Thoracic aorta (tissue), 2 donors: ENCODE results near the gene AOAH. TPM values are rescaled to one million over a fixed set of nuclear protein-coding genes. Genes with fewer than 3 reads are reported as not detected.

Experiments used
- ATAC-seq: fragments of 150-250 bp; one replicate; pipeline ENCODE4 v1.8.0; 2017; ENCODE audit warnings: low read depth; ENCODE audit not compliant: insufficient number of reproducible peaks, low FRiP score
- DNase-seq: peaks from one replicate; pipeline ENCODE4 v3.0.0-alpha.2; 2020; ENCODE audit warnings: low spot score
- H3K27ac ChIP-seq, 2 donors: fragments of 200-600 bp; sonication (generic); 1 replicate in 1 of 2; 2 replicates in 1 of 2; pipeline ENCODE4 v1.5.1; 2016; ENCODE audit warnings: mild to moderate bottlenecking in 2 of 2, moderate library complexity in 2 of 2
- H3K27me3 ChIP-seq: fragments of 200-600 bp; sonication (generic); replicated peaks from 2 replicates; pipeline ENCODE4 v1.6.0; 2016; ENCODE audit warnings: mild to moderate bottlenecking; ENCODE audit not compliant: insufficient read depth
- H3K36me3 ChIP-seq: fragments of 200-600 bp; sonication (generic); one replicate; pipeline ENCODE4 v1.5.1; 2016
- H3K4me1 ChIP-seq, 2 donors: fragments of 200-600 bp; sonication (generic); 1 replicate in 1 of 2; 2 replicates in 1 of 2; pipeline versions ENCODE4 v1.5.1 to v1.6.0; 2016; ENCODE audit warnings: low read depth in 2 of 2, mild to moderate bottlenecking in 1 of 2; ENCODE audit not compliant: control insufficient read depth in 1 of 2
- H3K4me3 ChIP-seq: fragments of 200-600 bp; sonication (generic); 2 replicates; pipeline ENCODE4 v1.5.1; 2016; ENCODE audit warnings: mild to moderate bottlenecking
- H3K9me3 ChIP-seq: fragments of 200-600 bp; sonication (generic); 2 replicates; pipeline ENCODE4 v1.5.1; 2016
- total RNA-seq, 2 donors: library from RNA; depleted of rRNA; stranded (reverse); fragments of >200 nt; gene quantifications; one replicate each; pipeline versions ENCODE4 v1.1.0 to v1.2.3, GENCODE V29; 2016
- TF ChIP-seq, protein P1 (sequence below): fragments of 200-600 bp; sonication (generic); IDR thresholded peaks from one replicate; pipeline ENCODE4 v1.5.1; 2019; ENCODE audit warnings: antibody characterized with exemption

Gene AOAH
- total RNA-seq, 2 donors from 2014 or later: 20.2 to 22.6 TPM

DNA sequence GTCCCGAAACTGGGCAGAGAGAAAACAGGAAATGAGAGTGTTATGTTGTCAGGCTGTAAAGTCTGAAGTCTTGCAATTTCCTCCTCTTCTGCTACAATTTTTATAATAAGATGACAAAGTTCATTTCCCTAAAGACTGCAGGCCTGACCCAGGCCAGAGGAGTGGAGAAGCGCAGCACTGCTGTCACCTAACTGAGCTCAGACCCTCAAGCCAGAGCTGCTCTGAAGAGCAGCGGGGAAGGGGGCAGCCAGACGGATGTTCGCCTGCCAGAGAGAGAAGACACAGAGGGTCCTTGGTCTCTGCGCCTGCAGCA lies 12.6 kb upstream of the AOAH start:
- peaks cover 0 to 8% of the 10 kb centered on the region in 2 donors for H3K4me1 ChIP-seq
- no peak overlapping the region for H3K4me3 ChIP-seq
- TF ChIP-seq, protein P1, sequence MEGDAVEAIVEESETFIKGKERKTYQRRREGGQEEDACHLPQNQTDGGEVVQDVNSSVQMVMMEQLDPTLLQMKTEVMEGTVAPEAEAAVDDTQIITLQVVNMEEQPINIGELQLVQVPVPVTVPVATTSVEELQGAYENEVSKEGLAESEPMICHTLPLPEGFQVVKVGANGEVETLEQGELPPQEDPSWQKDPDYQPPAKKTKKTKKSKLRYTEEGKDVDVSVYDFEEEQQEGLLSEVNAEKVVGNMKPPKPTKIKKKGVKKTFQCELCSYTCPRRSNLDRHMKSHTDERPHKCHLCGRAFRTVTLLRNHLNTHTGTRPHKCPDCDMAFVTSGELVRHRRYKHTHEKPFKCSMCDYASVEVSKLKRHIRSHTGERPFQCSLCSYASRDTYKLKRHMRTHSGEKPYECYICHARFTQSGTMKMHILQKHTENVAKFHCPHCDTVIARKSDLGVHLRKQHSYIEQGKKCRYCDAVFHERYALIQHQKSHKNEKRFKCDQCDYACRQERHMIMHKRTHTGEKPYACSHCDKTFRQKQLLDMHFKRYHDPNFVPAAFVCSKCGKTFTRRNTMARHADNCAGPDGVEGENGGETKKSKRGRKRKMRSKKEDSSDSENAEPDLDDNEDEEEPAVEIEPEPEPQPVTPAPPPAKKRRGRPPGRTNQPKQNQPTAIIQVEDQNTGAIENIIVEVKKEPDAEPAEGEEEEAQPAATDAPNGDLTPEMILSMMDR: no peak
- ATAC-seq (no peak), DNase-seq (no peak)
- H3K27ac ChIP-seq: peak overlapping the region in 1 of 2 donors; percentile 19
- H3K9me3 ChIP-seq: no peaks in the 10 kb centered on the region
- no peaks in the 10 kb centered on the region for H3K36me3 ChIP-seq
- H3K27me3 ChIP-seq: no peaks in the 10 kb centered on the region

DNA sequence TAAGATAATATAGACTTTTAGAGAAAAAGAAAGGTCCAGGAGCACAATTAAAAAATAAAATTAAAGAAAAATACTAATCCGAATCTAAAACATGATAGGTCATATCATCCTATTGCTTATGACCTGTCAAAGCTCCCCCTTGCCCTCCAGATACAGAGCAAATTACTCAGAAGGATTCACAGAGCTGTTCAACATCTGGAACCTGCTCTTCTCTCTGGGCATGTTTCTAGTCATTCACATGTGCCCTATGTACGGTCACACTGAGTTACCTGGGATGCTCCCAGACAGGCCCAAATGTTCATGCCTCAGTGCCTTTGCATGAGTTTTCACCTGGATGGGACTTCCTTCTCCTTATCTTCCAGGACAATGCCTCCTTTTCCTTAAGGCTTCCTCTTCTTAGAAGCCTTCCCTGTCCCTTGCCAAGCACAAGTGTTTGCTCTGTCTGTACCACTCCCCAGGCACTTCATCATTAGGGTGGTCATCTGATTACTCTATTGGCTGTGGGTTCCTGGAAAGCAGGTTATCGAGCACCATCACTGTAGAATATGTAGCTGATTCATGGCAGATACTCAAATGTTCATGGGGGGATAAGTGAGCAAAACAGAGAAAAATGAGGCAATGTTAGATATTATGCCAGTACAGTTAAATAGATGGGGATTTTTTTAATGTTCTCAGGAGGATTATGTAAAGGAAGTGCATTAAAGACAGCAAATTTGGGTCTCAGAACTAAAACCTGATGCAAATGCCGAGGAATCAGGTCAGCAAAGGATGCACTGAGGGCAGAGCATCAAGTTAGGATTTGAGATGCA lies 12.0 kb upstream of the AOAH start:
- Histone ChIP-seq H3K4me3 (no peak overlapping the region), H3K27ac (no peak overlapping the region), H3K27me3 (no peaks in the 10 kb centered on the region), H3K9me3 (no peaks in the 10 kb centered on the region), H3K4me1 (peaks cover 0 to 8% of the 10 kb centered on the region in 2 donors), H3K36me3 (no peaks in the 10 kb centered on the region)
- DNase-seq (no peak), ATAC-seq (no peak)
- TF ChIP-seq, protein P1: no peak

DNA sequence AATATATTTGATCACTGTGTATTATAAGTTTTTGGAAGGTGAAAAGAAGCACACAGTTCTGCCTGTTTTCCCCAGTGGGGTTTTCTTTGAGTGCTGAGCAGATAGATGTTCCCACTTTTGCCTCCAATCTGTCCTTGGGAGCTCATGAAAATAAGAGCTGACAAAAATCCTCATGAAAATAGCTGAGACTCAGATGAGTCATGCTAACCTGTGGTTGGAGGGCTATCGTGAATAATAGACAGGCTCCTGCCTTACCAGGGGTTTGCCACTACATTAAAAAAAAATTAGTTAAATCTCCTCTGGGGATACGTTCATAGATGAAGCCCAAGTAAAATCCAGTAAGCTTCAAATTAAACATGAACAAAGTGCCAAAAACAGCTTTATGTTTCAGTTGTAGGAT lies 10.9 kb upstream of the AOAH start:
- Histone ChIP-seq H3K4me1 (peaks cover 0 to 8% of the 10 kb centered on the region in 2 donors), H3K27ac (no peak overlapping the region), H3K36me3 (no peaks in the 10 kb centered on the region), H3K4me3 (no peak overlapping the region), H3K9me3 (no peaks in the 10 kb centered on the region), H3K27me3 (no peaks in the 10 kb centered on the region)
- DNase-seq (no peak), ATAC-seq (no peak)
- TF ChIP-seq, protein P1: no peak

DNA sequence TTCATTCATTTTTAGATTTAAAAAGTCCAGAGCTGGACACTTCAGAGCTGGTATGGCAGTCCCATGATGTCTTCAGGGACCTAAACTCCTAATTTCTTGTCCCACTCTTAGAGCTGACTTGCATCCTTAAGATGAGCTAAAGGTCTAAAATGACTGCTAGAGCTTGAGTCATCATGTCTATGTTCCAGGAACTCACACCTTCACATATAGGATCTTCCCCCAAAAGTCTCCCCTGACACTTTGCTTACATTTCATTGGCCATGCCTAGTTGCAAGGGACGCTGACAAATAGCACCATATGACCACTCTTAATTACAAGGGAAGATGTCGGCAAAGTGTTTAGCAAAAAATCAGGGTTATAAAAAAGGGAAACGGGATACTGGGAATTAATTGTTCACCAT lies 10.4 kb upstream of the AOAH start:
- DNase-seq (no peak), ATAC-seq (no peak)
- Histone ChIP-seq H3K4me1 (peaks cover 0 to 8% of the 10 kb centered on the region in 2 donors), H3K9me3 (no peaks in the 10 kb centered on the region), H3K27me3 (no peaks in the 10 kb centered on the region), H3K4me3 (no peak overlapping the region), H3K27ac (no peak overlapping the region), H3K36me3 (no peaks in the 10 kb centered on the region)
- TF ChIP-seq, protein P1: no peak

DNA sequence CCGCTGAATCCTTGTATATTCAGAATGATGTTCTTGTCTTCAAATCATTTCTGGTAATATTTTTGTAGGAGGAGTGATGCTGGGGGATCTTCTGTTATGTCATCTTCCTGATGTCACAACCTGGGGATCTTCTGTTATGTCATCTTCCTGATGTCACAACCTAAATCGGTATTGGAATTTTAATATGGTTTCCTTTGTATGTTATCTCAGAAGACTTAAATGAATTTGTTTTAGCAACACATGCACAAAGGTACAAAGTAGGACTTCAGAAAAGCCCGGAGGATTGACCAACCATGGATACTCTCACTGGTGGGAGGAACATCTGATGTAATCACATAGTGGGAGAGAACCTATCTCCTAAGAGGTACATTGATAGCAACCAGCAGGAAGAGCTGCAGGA lies 9.1 kb upstream of the AOAH start:
- Histone ChIP-seq H3K4me1 (peaks cover 0 to 8% of the 10 kb centered on the region in 2 donors), H3K27ac (no peak overlapping the region), H3K27me3 (no peaks in the 10 kb centered on the region), H3K9me3 (no peaks in the 10 kb centered on the region), H3K4me3 (no peak overlapping the region), H3K36me3 (no peaks in the 10 kb centered on the region)
- TF ChIP-seq, protein P1: no peak
- DNase-seq (no peak), ATAC-seq (no peak)
